Naive thymus-derived CD4-positive, alpha-beta T cell (primary cell): ENCODE measurements around the gene TAS2R4. TPM values are rescaled to one million over a fixed set of nuclear protein-coding genes. Genes with fewer than 3 reads are reported as not detected.
A peak's percentile ranks its signal among the peaks of the same experiment; 100 is the strongest.
"Not testable (repeated sequence)": the region's sequence is repeated elsewhere in the genome, so short reads cannot be mapped to it uniquely, and the experiment has no call there.

ENCODE experiments used
- ATAC-seq: fragments of 150-1000 bp; cut with Tn5 transposase; 2 replicates; pipeline ENCODE4 v1.10.0; 2021; ENCODE audit warnings: mild to moderate bottlenecking, moderate library complexity
- CTCF ChIA-PET: fragments of 350-600 bp; sonication (Branson Sonifier 250); formaldehyde crosslinking; loops from one replicate; lab custom pipeline; 2021; ENCODE audit warnings: antibody characterized with exemption; lab: Charles Lee
- POLR2A ChIA-PET: fragments of 350-600 bp; sonication (Branson Sonifier 250); formaldehyde crosslinking; loops from one replicate; lab custom pipeline; 2021; ENCODE audit warnings: antibody characterized with exemption, inconsistent platforms; lab: Charles Lee
- DNase-seq, 9 donors: peaks; one replicate each; pipeline versions ENCODE4 v3.0.0 to v3.0.0-alpha.2; 2020 to 2022; ENCODE audit warnings: mixed read lengths in 1 of 9
- H3K27ac ChIP-seq: one replicate; pipeline ENCODE4 v1.7.0; 2013; ENCODE audit warnings: mild to moderate bottlenecking, low read depth, low read length, moderate library complexity
- H3K27me3 ChIP-seq, 2 donors: one replicate each; pipeline ENCODE4 v1.7.0; 2013; ENCODE audit warnings: low read length in 2 of 2, mild to moderate bottlenecking in 2 of 2, moderate library complexity in 2 of 2; ENCODE audit not compliant: control insufficient read depth in 2 of 2, insufficient read depth in 2 of 2
- H3K36me3 ChIP-seq, 3 experiments: 1 replicate in 2 of 3; 2 replicates in 1 of 3; pipeline ENCODE4 v1.7.0; 2013; ENCODE audit warnings: low read length in 3 of 3, mild to moderate bottlenecking in 3 of 3, moderate library complexity in 1 of 3; ENCODE audit not compliant: insufficient read depth in 3 of 3, control insufficient read depth in 2 of 3
- H3K4me1 ChIP-seq, 2 donors: one replicate each; pipeline ENCODE4 v1.7.0; 2013; ENCODE audit warnings: low read length in 2 of 2, mild to moderate bottlenecking in 2 of 2, moderate library complexity in 1 of 2; ENCODE audit not compliant: control insufficient read depth in 2 of 2, insufficient read depth in 2 of 2
- H3K4me3 ChIP-seq: 2 replicates; pipeline ENCODE4 v1.7.0; 2013; ENCODE audit warnings: mild to moderate bottlenecking, low read length
- H3K9me3 ChIP-seq, 3 experiments: 1 replicate in 2 of 3; 2 replicates in 1 of 3; pipeline ENCODE4 v1.7.0; 2013; ENCODE audit warnings: low read length in 3 of 3; ENCODE audit not compliant: control insufficient read depth in 2 of 3
- H3K27ac Mint-ChIP-seq, 9 donors: one replicate each; pipeline ENCODE4 v1.8.0; 2020 to 2022; ENCODE audit warnings: mixed read lengths in 9 of 9, mild to moderate bottlenecking in 8 of 9, moderate library complexity in 5 of 9, inconsistent platforms in 2 of 9
- H3K27me3 Mint-ChIP-seq, 5 donors: one replicate each; pipeline ENCODE4 v1.8.0; 2021 to 2022; ENCODE audit warnings: mixed read lengths in 5 of 5, mild to moderate bottlenecking in 1 of 5
- H3K36me3 Mint-ChIP-seq, 5 donors: one replicate each; pipeline ENCODE4 v1.8.0; 2020 to 2022; ENCODE audit warnings: mixed read lengths in 5 of 5, mild to moderate bottlenecking in 3 of 5, inconsistent platforms in 1 of 5
- H3K4me1 Mint-ChIP-seq, 7 donors: one replicate each; pipeline ENCODE4 v1.8.0; 2020 to 2022; ENCODE audit warnings: mixed read lengths in 7 of 7, mild to moderate bottlenecking in 3 of 7, inconsistent platforms in 1 of 7
- H3K4me3 Mint-ChIP-seq, 10 donors: one replicate each; pipeline ENCODE4 v1.8.0; 2020 to 2022; ENCODE audit warnings: mild to moderate bottlenecking in 10 of 10, mixed read lengths in 10 of 10, moderate library complexity in 6 of 10, inconsistent platforms in 2 of 10
- H3K9me3 Mint-ChIP-seq, 11 donors: one replicate each; pipeline ENCODE4 v1.8.0; 2020 to 2022; ENCODE audit warnings: mixed read lengths in 11 of 11, mild to moderate bottlenecking in 4 of 11, inconsistent platforms in 1 of 11, moderate library complexity in 1 of 11
- intact Hi-C, 2 donors: fragments of 100-400 bp; cut with micrococcal nuclease; formaldehyde crosslinking; loops; one replicate each; pipeline ENCODE4 v1.15.1; 2023
- polyA plus RNA-seq, 2 donors: library from polyadenylated mRNA; unstranded; fragments of 300-500 nt; fragmentation: Illumina TruSeq; gene quantifications; one replicate each; pipeline ENCODE4 v1.2.3, GENCODE V29; 2021
- total RNA-seq, 6 experiments: library from RNA in 5 of 6; stranded (reverse) in 5 of 6; gene quantifications; 1 replicate in 5 of 6; 2 replicates in 1 of 6; pipeline ENCODE4 v1.2.3 and lab custom pipeline; 2021 to 2026

TAS2R4 gene
- total and polyA plus RNA-seq, 7 experiments from 2014 or later, result 0.83 to 6.3 (median 1.5) TPM; not detected in 2

DNA sequence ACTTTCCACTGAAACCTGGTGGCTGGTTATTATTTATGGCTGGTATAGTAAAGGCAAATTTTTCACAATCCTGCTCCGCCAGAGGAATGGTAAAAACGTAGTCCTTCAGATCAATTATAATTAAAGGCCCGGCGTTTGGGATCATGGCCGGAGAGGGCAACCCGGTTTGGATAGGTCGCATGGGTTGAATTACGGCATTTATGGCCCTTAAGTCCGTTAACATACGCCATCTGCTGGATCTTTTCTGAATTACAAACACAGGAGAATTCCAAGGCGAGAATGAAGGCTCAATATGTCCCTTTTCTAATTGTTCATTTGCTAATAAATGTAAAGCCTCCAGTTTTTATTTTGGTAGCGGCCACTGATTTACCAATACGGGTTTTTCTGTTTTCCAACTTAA lies 23.8 kb upstream of the TAS2R4 start:
- peaks cover 0 to 44% (median 19%) of the 10 kb centered on the region in 11 donors for H3K9me3 Mint-ChIP-seq
- no peaks in the 10 kb centered on the region for H3K4me1 ChIP-seq
- H3K27ac ChIP-seq, result no peak overlapping the region
- H3K36me3 ChIP-seq, result peaks cover 27 to 90% (median 29%) of the 10 kb centered on the region in 3 experiments
- intact Hi-C loops, result loop anchor here in 1 of 2 donors (1.0 kb wide), 1 partner anchor 14 kb away; the partner anchor contains the start of gene SSBP1
- H3K36me3 Mint-ChIP-seq, result peaks cover 43 to 92% (median 82%) of the 10 kb centered on the region in 5 donors
- H3K4me3 Mint-ChIP-seq, result no peak overlapping the region
- CTCF ChIA-PET, result no interaction called here
- no peak overlapping the region for H3K4me3 ChIP-seq
- H3K27me3 ChIP-seq, result no peaks in the 10 kb centered on the region
- H3K9me3 ChIP-seq, result peaks cover 0 to 12% (median 0%) of the 10 kb centered on the region in 3 experiments
- ATAC-seq, result no peak
- no peak for DNase-seq
- H3K27ac Mint-ChIP-seq, result no peak overlapping the region
- H3K4me1 Mint-ChIP-seq, result peaks cover 0 to 19% (median 12%) of the 10 kb centered on the region in 7 donors
- no peaks in the 10 kb centered on the region for H3K27me3 Mint-ChIP-seq
- POLR2A ChIA-PET, result no interaction called here

DNA sequence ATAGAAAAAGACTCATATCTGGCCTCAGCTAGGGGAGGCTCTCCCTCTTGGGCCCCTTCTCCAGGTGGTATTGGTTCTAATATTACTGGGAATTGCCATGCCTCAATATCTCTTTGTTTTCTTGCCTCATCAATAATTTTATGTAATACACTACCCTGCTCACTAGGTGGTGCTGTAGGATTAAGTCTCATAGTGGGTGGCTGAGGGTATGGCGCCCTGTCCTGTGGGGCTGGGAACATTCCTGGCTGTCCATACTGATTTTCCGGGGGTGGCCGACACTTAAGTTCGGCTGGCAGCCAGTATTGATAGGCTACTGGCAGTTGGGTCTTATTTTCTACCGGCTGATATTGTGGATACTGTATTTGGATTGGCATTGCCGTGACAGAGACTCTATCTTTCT lies 21.5 kb upstream of the TAS2R4 start:
- intact Hi-C loops, result loop anchor here (1.0 to 2.0 kb wide), 2 partner anchors 31 to 32 kb away; no protein-coding TSS in a partner anchor
- Mint-ChIP-seq H3K36me3 (peaks cover 41 to 93% (median 78%) of the 10 kb centered on the region in 5 donors), H3K4me3 (no peak overlapping the region), H3K27me3 (no peaks in the 10 kb centered on the region), H3K4me1 (peaks cover 0 to 21% (median 12%) of the 10 kb centered on the region in 7 donors), H3K9me3 (peaks cover 0 to 42% (median 18%) of the 10 kb centered on the region in 11 donors), H3K27ac (no peak overlapping the region)
- DNase-seq, result peak in 4 of 9 donors; percentile 11 to 19 (median 16)
- Histone ChIP-seq H3K9me3 (peaks cover 0 to 12% (median 0%) of the 10 kb centered on the region in 3 experiments), H3K36me3 (peaks cover 19 to 89% (median 26%) of the 10 kb centered on the region in 3 experiments), H3K4me3 (no peak overlapping the region), H3K27me3 (no peaks in the 10 kb centered on the region), H3K4me1 (no peaks in the 10 kb centered on the region), H3K27ac (no peak overlapping the region)
- ChIA-PET POLR2A (no interaction called here), CTCF (interaction anchor here (0.6 kb wide), 1 partner anchor 42 kb away, joined by 4 read pairs; no protein-coding TSS in a partner anchor)
- ATAC-seq, result peak; percentile 58

DNA sequence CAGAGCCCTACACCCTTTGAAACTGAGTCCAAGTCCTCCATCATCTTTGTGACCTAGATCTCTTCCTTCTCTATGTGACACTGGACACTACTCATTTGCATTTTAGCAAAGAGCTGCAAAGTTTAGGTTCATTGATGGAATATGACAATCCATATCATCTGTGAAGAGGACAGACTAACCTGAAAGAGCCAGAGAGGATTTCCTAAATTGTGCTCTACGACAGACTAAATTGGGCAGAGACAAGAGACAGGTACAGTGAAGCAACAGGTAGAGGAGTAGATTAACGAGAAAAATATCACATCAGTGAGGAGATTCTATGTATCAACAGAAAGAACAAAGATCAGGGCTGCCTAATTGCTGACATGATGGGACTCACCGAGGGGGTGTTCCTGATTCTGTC lies 12.7 kb upstream of the TAS2R4 start, which contains the start of gene TAS2R3:
TSS of gene TAS2R3 (plus strand) at position 301 of the 400 bp plus-strand sequence. CDS start at position 363, 62 bp downstream.
- H3K4me3 ChIP-seq, result no peak within 1 kb of the TSS
- peaks cover 9 to 79% (median 62%) of the 10 kb centered on the region in 5 donors for H3K36me3 Mint-ChIP-seq
- H3K27me3 Mint-ChIP-seq, result no peaks in the 10 kb centered on the region
- no peak within 1 kb of the TSS for H3K27ac Mint-ChIP-seq
- intact Hi-C loops, result no loop called here
- no peak within 1 kb of the TSS for H3K27ac ChIP-seq
- DNase-seq (no peak), ATAC-seq (no peak)
- H3K9me3 ChIP-seq, result no peaks in the 10 kb centered on the region
- H3K27me3 ChIP-seq, result no peaks in the 10 kb centered on the region
- CTCF ChIA-PET, result no interaction called here
- H3K4me1 ChIP-seq, result no peaks in the 10 kb centered on the region
- POLR2A ChIA-PET, result no interaction called here
- H3K4me3 Mint-ChIP-seq, result no peak within 1 kb of the TSS
- H3K36me3 ChIP-seq, result peaks cover 0 to 56% (median 4%) of the 10 kb centered on the region in 3 experiments
- peaks cover 0 to 2% (median 0%) of the 10 kb centered on the region in 11 donors for H3K9me3 Mint-ChIP-seq
- peaks cover 0 to 14% (median 10%) of the 10 kb centered on the region in 7 donors for H3K4me1 Mint-ChIP-seq

DNA sequence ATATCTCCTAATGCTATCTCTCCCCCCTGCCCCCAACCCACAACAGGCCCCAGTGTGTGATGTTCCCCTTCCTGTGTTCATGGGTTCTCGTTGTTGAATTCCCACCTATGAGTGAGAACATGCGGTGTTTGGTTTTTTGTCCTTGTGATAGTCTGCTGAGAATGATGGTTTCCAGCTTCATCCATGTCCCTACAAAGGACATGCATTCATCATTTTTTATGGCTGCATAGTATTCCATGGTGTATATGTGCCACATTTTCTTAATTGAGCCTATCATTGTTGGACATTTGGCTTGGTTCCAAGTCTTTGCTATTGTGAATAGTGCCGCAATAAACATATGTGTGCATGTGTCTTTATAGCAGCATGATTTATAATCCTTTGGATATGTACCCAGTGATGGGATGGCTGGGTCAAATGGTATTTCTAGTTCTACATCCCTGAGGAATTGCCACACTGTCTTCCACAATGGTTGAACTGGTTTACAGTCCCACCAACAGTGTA lies 6.3 kb upstream of the TAS2R4 start:
- H3K27ac ChIP-seq, H3K4me3 ChIP-seq, H3K27me3 ChIP-seq, H3K27me3 Mint-ChIP-seq, H3K4me3 Mint-ChIP-seq, H3K9me3 ChIP-seq, intact Hi-C loops, DNase-seq, H3K4me1 ChIP-seq, ATAC-seq, POLR2A ChIA-PET, H3K9me3 Mint-ChIP-seq: not testable (repeated sequence)
- CTCF ChIA-PET, result interaction anchor here (0.7 kb wide), 1 partner anchor 107 kb away, joined by 3 read pairs; no protein-coding TSS in a partner anchor
- Mint-ChIP-seq H3K27ac (peak overlapping the region in 1 of 9 donors; percentile 65), H3K4me1 (peaks cover 0 to 15% (median 10%) of the 10 kb centered on the region in 7 donors), H3K36me3 (peaks cover 0 to 71% (median 43%) of the 10 kb centered on the region in 5 donors)
- peaks cover 0 to 17% (median 0%) of the 10 kb centered on the region in 3 experiments for H3K36me3 ChIP-seq

DNA sequence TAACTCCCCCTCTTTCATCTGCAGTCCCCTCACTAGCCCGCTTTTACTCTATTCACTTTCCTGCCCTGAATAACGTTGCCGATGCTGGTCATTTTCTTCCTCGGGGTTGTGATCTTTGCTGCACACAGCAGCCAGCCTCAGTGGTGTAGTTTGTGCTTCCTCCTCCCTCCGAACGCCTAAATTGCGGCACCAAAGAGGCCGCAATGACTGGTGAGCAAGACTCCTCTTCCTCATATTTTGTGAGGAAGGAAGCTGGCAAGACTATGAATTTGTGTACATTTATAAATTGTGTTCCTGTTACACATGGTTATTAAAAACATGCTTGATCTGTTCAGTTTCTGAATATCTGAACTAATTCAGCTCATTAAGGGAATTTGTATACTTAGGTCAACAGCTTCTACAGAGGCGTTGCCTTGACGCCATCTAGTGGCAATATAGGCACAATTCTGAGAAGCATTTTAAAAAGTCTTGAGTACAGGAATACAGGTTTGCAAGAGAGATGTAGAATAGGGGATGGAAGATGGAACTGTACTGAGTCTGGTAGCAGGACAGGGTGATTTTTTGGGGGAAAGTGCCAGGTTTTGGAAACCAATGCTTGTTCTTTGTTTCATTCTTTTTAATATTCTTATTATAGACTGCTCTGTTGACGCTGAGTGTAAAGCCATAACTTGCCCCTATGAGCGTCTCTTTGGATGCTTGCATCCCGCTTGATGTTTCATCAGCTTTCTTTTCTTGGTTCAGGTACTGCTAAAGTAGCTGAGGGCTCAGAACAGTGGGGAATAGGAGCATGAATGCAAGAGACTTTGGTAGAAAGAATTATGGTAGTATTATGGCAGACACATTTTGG lies 9.5 kb downstream of the TAS2R4 start:
- Mint-ChIP-seq H3K4me3 (no peak overlapping the region), H3K4me1 (peaks cover 0 to 5% (median 0%) of the 10 kb centered on the region in 7 donors), H3K36me3 (peaks cover 0 to 30% (median 7%) of the 10 kb centered on the region in 5 donors), H3K27ac (peak overlapping the region in 1 of 9 donors; percentile 4), H3K27me3 (no peaks in the 10 kb centered on the region), H3K9me3 (no peaks in the 10 kb centered on the region)
- Histone ChIP-seq H3K27me3 (no peaks in the 10 kb centered on the region), H3K27ac (no peak overlapping the region), H3K4me3 (no peak overlapping the region), H3K9me3 (no peaks in the 10 kb centered on the region), H3K36me3 (peaks cover 0 to 13% (median 0%) of the 10 kb centered on the region in 3 experiments), H3K4me1 (no peaks in the 10 kb centered on the region)
- intact Hi-C loops, result loop anchor here (1.0 to 2.0 kb wide), 4 partner anchors 31 to 132 kb away; partner anchors contain the start of gene SSBP1 (in 2 of the 2)
- POLR2A ChIA-PET, result no interaction called here
- CTCF ChIA-PET, result interaction anchor here (0.6 to 1.6 kb wide), 8 partner anchors 14 to 754 kb away, joined by 3 to 21 read pairs (median 3); no protein-coding TSS in a partner anchor
- DNase-seq (peak in 5 of 9 donors; percentile 24 to 40 (median 33)), ATAC-seq (peak; percentile 57)

DNA sequence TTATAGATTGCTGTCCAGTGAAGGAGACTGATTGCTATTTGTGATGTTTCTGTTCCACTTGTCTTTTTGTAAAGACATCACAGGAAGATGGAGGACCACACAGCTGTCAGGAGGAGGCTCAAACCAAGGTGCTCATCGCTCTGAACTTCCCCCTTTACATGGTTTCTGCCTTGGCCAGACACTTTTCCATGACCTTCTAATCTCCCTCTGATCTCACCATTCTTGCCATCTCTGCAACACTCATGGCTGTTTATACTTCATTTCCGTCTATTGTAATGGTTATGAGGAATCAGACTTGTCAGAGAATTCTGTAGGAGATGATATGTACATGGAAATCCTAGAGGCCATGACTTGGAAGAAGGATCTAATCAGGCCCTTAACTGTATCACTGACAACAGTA lies 11.8 kb downstream of the TAS2R4 start:
- Histone ChIP-seq H3K9me3 (no peaks in the 10 kb centered on the region), H3K4me3 (no peak overlapping the region), H3K27me3 (no peaks in the 10 kb centered on the region), H3K27ac (no peak overlapping the region), H3K4me1 (no peaks in the 10 kb centered on the region), H3K36me3 (peaks cover 0 to 15% (median 0%) of the 10 kb centered on the region in 3 experiments)
- CTCF ChIA-PET, result interaction anchor here (1.4 kb wide), 1 partner anchor 134 kb away, joined by 4 read pairs; no protein-coding TSS in a partner anchor
- Mint-ChIP-seq H3K27me3 (no peaks in the 10 kb centered on the region), H3K9me3 (no peaks in the 10 kb centered on the region), H3K4me1 (peaks cover 0 to 5% (median 3%) of the 10 kb centered on the region in 7 donors), H3K36me3 (peaks cover 0 to 40% (median 14%) of the 10 kb centered on the region in 5 donors), H3K4me3 (no peak overlapping the region), H3K27ac (no peak overlapping the region)
- POLR2A ChIA-PET, result no interaction called here
- intact Hi-C loops, result no loop called here
- DNase-seq (no peak), ATAC-seq (no peak)
